Kidney (tissue), 14 donors: ENCODE measurements around the gene DUS3L. TPM values are rescaled to one million over a fixed set of nuclear protein-coding genes. Genes with fewer than 3 reads are reported as not detected.

Experiments used
- DNase-seq, 5 donors: peaks; one replicate each; pipeline ENCODE4 v3.0.0-alpha.2; 2013 to 2020
- FAIRE-seq: peaks from 2 replicates; lab custom pipeline; 2012; peaks lifted over from hg19 to GRCh38; lab: Jason Lieb, UNC
- H3K27ac ChIP-seq, 2 donors: one replicate each; pipeline ENCODE4 v1.7.0; 2013; ENCODE audit warnings: low read depth in 2 of 2, low read length in 2 of 2, inconsistent platforms in 1 of 2
- H3K27me3 ChIP-seq: one replicate; pipeline ENCODE4 v1.7.1; 2013; ENCODE audit warnings: low read length, inconsistent platforms; ENCODE audit not compliant: control insufficient read depth, insufficient read depth
- H3K36me3 ChIP-seq, 3 donors: one replicate each; pipeline versions ENCODE4 v1.7.0 to v1.7.1; 2013; ENCODE audit warnings: low read length in 3 of 3, control low read depth in 1 of 3, inconsistent platforms in 1 of 3; ENCODE audit not compliant: insufficient read depth in 3 of 3, control insufficient read depth in 2 of 3
- H3K4me1 ChIP-seq, 3 donors: one replicate each; pipeline versions ENCODE4 v1.7.0 to v1.7.1; 2013; ENCODE audit warnings: low read length in 3 of 3, inconsistent platforms in 1 of 3, low read depth in 1 of 3; ENCODE audit not compliant: control insufficient read depth in 2 of 3, insufficient read depth in 2 of 3
- H3K4me3 ChIP-seq, 3 donors: one replicate each; pipeline versions ENCODE4 v1.7.0 to v1.8.1; 2013; ENCODE audit warnings: low read length in 3 of 3, control low read depth in 1 of 3, inconsistent platforms in 1 of 3
- H3K9ac ChIP-seq, 3 donors: one replicate each; pipeline versions ENCODE4 v1.7.0 to v1.7.1; 2013; ENCODE audit warnings: low read length in 3 of 3, control low read depth in 1 of 3, inconsistent platforms in 1 of 3
- H3K9me3 ChIP-seq, 3 donors: one replicate each; pipeline versions ENCODE4 v1.7.0 to v1.7.1; 2013; ENCODE audit warnings: low read length in 3 of 3, control low read depth in 1 of 3, inconsistent platforms in 1 of 3; ENCODE audit not compliant: control insufficient read depth in 2 of 3, insufficient read depth in 1 of 3
- CTCF ChIP-seq: IDR thresholded peaks from 3 replicates; pipeline ENCODE4 v1.5.1; 2012; ENCODE audit warnings: mild to moderate bottlenecking, moderate library complexity, borderline replicate concordance; ENCODE audit not compliant: insufficient read depth; ENCODE audit errors: extremely low read depth
- intact Hi-C: fragments of 100-400 bp; cut with DNase I; formaldehyde crosslinking; loops from one replicate; pipeline ENCODE4 v1.11.1; 2022
- polyA plus RNA-seq: library from polyadenylated mRNA; stranded (reverse); fragments of 350-450 nt; fragmentation: Illumina TruSeq; extraction: RNeasy Lipid Tissue Mini Kit (QIAGEN cat#74804); gene quantifications from one replicate; pipeline ENCODE4 v1.2.3, GENCODE V29; 2014; ENCODE audit warnings: low read depth, low replicate concordance; ENCODE audit not compliant: insufficient read depth
- total RNA-seq: library from RNA; stranded (reverse); fragmentation: NEBNext Ultra II Directional; extraction: Animal tissue kit (Norgen Biotek cat#: 25700); gene quantifications from one replicate; pipeline ENCODE4 v1.2.1, GENCODE V29; 2021
- donor health status: control.
- donor health status: control.
- donor health status: control.
- donor health status: control.
- donor health status: control.
- donor health status: DM: yes; HTN: yes; CAD: no.
- donor health status: Normal renal cell carcinoma (clear cell type).

The DUS3L gene
- total and polyA plus RNA-seq, 2 donors from 2014 or later = 18.1 to 37.6 TPM

DNA sequence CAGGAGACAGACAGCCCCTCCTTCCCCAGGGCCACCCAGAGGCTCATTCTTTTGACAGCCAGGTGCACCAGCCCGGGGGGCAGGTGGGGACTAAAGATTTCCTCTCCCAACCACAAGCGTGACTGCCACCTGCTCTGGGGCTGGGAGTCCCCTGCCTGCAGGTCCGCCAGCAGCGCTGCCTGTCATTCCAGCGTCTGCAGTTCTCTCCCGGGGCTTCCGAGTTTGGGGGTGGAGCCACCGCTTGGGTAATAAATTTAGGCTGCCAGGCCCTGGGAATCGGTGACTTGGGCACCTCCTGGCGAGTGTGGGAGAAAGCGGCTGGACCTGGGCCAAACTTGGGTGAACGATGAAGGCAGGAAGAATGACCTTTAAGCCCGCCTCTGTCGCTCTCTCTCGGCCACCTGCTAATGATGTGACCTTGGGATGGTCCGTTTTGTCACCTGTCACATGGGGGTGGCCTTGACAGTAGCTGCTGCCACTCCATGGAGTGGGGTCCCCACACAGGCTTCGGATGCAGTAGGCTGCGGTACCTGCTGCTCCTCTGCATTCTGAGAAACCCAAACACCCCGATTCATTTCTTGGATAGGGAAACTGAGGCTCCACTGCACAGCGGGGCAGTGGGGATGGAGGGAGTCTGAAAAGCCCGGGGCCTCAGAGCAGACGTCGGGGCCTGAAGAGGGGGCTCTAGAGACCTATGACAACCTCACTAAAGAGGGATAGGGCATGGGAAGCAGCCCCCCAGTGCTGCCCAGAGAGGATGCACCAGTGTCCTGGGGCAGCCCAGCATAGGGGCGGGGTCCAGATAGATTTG is 35.8 kb upstream of the DUS3L start:
- H3K9me3 ChIP-seq = no peaks in the 10 kb centered on the region
- intact Hi-C loops = no loop called here
- H3K36me3 ChIP-seq = no peaks in the 10 kb centered on the region
- peak; percentile 29 for TF ChIP-seq CTCF
- H3K9ac ChIP-seq = no peak overlapping the region
- H3K27ac ChIP-seq = peak overlapping the region; percentile 51 to 60
- H3K27me3 ChIP-seq = no peaks in the 10 kb centered on the region
- FAIRE-seq (no peak), DNase-seq (peak; percentile 93 to 94 (median 94))
- H3K4me3 ChIP-seq = peak overlapping the region in 1 of 3 donors; percentile 25
- H3K4me1 ChIP-seq = peaks cover 0 to 16% (median 0%) of the 10 kb centered on the region in 3 donors

DNA sequence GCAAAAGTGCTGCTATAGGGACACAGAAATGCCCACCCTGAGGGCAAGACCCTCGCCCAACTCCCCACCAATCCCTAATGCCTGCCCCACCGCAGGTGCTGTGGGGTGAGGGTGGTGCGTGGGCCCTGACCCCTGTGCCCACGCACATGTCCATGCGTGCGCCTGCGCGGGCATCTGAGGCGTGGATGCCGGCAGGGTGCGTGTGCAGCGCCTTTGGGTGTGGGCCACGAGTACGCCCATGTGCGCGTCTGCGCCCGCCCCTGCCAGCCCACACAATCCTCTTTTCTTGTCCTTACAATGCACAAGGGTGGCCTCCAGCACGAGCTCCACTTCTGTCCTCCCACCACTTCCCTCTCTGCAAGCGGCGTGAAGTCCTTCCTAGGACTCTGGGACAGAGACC is 34.2 kb upstream of the DUS3L start:
- TF ChIP-seq CTCF = no peak
- no peaks in the 10 kb centered on the region for H3K9me3 ChIP-seq
- peak in 1 of 5 donors; percentile 49 for DNase-seq

GRCh38 chr19:5824751-5825150 is 33.8 kb upstream of the DUS3L start:
- Histone ChIP-seq H3K4me3 (no peak overlapping the region), H3K4me1 (peaks cover 0 to 16% (median 0%) of the 10 kb centered on the region in 3 donors), H3K36me3 (no peaks in the 10 kb centered on the region), H3K27me3 (no peaks in the 10 kb centered on the region), H3K27ac (no peak overlapping the region), H3K9me3 (no peaks in the 10 kb centered on the region), H3K9ac (no peak overlapping the region)
- FAIRE-seq (no peak), DNase-seq (no peak)
- no peak for TF ChIP-seq CTCF
- intact Hi-C loops = no loop called here

More for the DNA sequence above, 34.2 kb upstream of the DUS3L start:
- Histone ChIP-seq H3K4me3 (no peak overlapping the region), H3K27me3 (no peaks in the 10 kb centered on the region), H3K27ac (no peak overlapping the region), H3K9ac (no peak overlapping the region), H3K36me3 (no peaks in the 10 kb centered on the region), H3K4me1 (peaks cover 0 to 16% (median 0%) of the 10 kb centered on the region in 3 donors)
- FAIRE-seq = no peak
- intact Hi-C loops = no loop called here
